ENCODE measurements around the gene ATM. TPM values are rescaled to one million over a fixed set of nuclear protein-coding genes. Genes with fewer than 3 reads are reported as not detected.

Gene ATM
- total RNA-seq, 2 donors from 2014 or later: 128 to 134 TPM

GRCh38 chr11:108343714-108344113 is 120.8 kb downstream of the ATM start:
- ATAC-seq (no peak), DNase-seq (no peak)
- Histone ChIP-seq H3K27ac (no peak overlapping the region), H3K4me3 (no peak overlapping the region), H3K9me3 (no peaks in the 10 kb centered on the region), H3K36me3 (replicated peaks in 1 of 2; ENCODE audit: insufficient read depth in 1 of 2, low read depth in 2 of 2) (peaks cover 0 to under 1% of the 10 kb centered on the region in 2 donors), H3K27me3 (no peaks in the 10 kb centered on the region), H3K4me1 (peaks cover 3% of the 10 kb centered on the region)
- no peak for TF ChIP-seq POLR2A (IDR thresholded peaks at IDR 0.05)
- TF ChIP-seq, protein P1, sequence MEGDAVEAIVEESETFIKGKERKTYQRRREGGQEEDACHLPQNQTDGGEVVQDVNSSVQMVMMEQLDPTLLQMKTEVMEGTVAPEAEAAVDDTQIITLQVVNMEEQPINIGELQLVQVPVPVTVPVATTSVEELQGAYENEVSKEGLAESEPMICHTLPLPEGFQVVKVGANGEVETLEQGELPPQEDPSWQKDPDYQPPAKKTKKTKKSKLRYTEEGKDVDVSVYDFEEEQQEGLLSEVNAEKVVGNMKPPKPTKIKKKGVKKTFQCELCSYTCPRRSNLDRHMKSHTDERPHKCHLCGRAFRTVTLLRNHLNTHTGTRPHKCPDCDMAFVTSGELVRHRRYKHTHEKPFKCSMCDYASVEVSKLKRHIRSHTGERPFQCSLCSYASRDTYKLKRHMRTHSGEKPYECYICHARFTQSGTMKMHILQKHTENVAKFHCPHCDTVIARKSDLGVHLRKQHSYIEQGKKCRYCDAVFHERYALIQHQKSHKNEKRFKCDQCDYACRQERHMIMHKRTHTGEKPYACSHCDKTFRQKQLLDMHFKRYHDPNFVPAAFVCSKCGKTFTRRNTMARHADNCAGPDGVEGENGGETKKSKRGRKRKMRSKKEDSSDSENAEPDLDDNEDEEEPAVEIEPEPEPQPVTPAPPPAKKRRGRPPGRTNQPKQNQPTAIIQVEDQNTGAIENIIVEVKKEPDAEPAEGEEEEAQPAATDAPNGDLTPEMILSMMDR (IDR thresholded peaks at IDR 0.05): no peak
- 89 to 91% methylated on average over 2 of the region's 2 CpGs for WGBS, 2 donors
- intact Hi-C loops (cut with DNase I): no loop called here

DNA sequence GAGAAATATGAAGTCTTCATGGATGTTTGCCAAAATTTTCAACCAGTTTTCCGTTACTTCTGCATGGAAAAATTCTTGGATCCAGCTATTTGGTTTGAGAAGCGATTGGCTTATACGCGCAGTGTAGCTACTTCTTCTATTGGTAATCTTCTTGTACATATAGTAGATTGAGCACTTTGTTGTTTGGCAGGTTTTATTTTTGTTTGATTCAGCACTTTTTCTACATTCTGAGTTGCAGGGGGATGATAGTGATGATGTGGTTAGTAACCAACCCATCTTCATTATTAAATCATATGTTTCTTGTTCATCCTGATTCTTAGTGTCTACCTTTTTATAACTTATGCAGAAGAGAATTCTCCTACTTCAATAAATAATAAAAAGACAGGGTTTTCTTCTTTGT is 122.9 kb downstream of the ATM start:
- Histone ChIP-seq H3K27ac (no peak overlapping the region), H3K36me3 (replicated peaks in 1 of 2; ENCODE audit: insufficient read depth in 1 of 2, low read depth in 2 of 2) (peaks cover 0 to 8% of the 10 kb centered on the region in 2 donors), H3K9me3 (no peaks in the 10 kb centered on the region), H3K27me3 (no peaks in the 10 kb centered on the region), H3K4me3 (no peak overlapping the region), H3K4me1 (peaks cover 3% of the 10 kb centered on the region)
- no peak for TF ChIP-seq POLR2A (IDR thresholded peaks at IDR 0.05)
- TF ChIP-seq, protein P1 (IDR thresholded peaks at IDR 0.05): no peak
- ATAC-seq (no peak), DNase-seq (no peak)
- intact Hi-C loops (cut with DNase I): no loop called here
- 89 to 98% methylated on average over 4 of the region's 4 CpGs for WGBS, 2 donors

DNA sequence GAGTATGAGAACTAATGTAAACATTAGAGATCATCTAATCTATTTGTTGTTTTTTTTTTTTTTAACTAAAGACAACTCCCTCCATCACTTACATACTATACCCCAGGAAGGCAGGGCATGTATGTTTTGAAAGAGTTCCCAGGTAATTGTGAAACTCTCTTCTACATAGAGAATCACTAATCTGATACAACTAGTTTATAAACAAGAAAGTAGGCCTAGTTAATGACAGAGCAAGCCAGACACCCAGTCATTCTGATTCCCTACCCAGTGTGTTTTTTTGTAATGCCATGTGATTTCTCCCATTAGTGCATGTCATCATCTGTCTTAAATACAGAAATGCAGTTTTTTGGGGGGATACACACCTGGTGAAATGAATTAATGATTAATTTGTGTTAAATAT is 123.6 kb downstream of the ATM start:
- ATAC-seq: peak; percentile 55
- no peaks in the 10 kb centered on the region for H3K4me1 ChIP-seq

GRCh38 chr11:108351468-108351867 is 128.6 kb downstream of the ATM start:
- Histone ChIP-seq H3K9me3 (no peaks in the 10 kb centered on the region), H3K4me3 (no peak overlapping the region), H3K27ac (no peak overlapping the region), H3K4me1 (no peaks in the 10 kb centered on the region), H3K27me3 (no peaks in the 10 kb centered on the region), H3K36me3 (replicated peaks in 1 of 2; ENCODE audit: insufficient read depth in 1 of 2, low read depth in 2 of 2) (peaks cover under 1 to 25% of the 10 kb centered on the region in 2 donors)
- intact Hi-C loops (cut with DNase I): no loop called here
- no peak for ATAC-seq
- TF ChIP-seq POLR2A (IDR thresholded peaks at IDR 0.05): no peak
- TF ChIP-seq, protein P1 (IDR thresholded peaks at IDR 0.05): no peak
- no peak for DNase-seq

More for the DNA sequence above, 123.6 kb downstream of the ATM start:
- TF ChIP-seq, protein P1 (IDR thresholded peaks at IDR 0.05): no peak
- TF ChIP-seq POLR2A (IDR thresholded peaks at IDR 0.05): no peak
- H3K27ac ChIP-seq: no peak overlapping the region
- DNase-seq: no peak
- H3K9me3 ChIP-seq: no peaks in the 10 kb centered on the region
- no peak overlapping the region for H3K4me3 ChIP-seq
- no peaks in the 10 kb centered on the region for H3K27me3 ChIP-seq
- peaks cover 0 to 8% of the 10 kb centered on the region in 2 donors for H3K36me3 ChIP-seq (replicated peaks in 1 of 2; ENCODE audit: insufficient read depth in 1 of 2, low read depth in 2 of 2)
- intact Hi-C loops (cut with DNase I): no loop called here

GRCh38 chr11:108364159-108364558 is 141.3 kb downstream of the ATM start:
- TF ChIP-seq, protein P1 (IDR thresholded peaks at IDR 0.05): no peak
- TF ChIP-seq POLR2A (IDR thresholded peaks at IDR 0.05): no peak
- WGBS, 2 donors: 86 to 90% methylated on average over 2 of the region's 2 CpGs
- Histone ChIP-seq H3K4me1 (no peaks in the 10 kb centered on the region), H3K4me3 (no peak overlapping the region), H3K27me3 (no peaks in the 10 kb centered on the region), H3K27ac (no peak overlapping the region), H3K9me3 (no peaks in the 10 kb centered on the region), H3K36me3 (replicated peaks in 1 of 2; ENCODE audit: insufficient read depth in 1 of 2, low read depth in 2 of 2) (peaks cover 0 to 7% of the 10 kb centered on the region in 2 donors)
- DNase-seq (no peak), ATAC-seq (no peak)
- intact Hi-C loops (cut with DNase I): no loop called here

Data from body of pancreas (tissue), 4 donors.